NCI-H526 treated with DMSO at 0.1 percent for 48 hours (cell line): ENCODE data around the gene TSPEAR.
"Not testable (repeated sequence)": the region's sequence is repeated elsewhere in the genome, so short reads cannot be mapped to it uniquely, and the experiment has no call there.

ENCODE experiments used
- DNase-seq: peaks from one replicate; lab custom pipeline; 2025; lab: John Stamatoyannopoulos, UW

Gene TSPEAR

DNA sequence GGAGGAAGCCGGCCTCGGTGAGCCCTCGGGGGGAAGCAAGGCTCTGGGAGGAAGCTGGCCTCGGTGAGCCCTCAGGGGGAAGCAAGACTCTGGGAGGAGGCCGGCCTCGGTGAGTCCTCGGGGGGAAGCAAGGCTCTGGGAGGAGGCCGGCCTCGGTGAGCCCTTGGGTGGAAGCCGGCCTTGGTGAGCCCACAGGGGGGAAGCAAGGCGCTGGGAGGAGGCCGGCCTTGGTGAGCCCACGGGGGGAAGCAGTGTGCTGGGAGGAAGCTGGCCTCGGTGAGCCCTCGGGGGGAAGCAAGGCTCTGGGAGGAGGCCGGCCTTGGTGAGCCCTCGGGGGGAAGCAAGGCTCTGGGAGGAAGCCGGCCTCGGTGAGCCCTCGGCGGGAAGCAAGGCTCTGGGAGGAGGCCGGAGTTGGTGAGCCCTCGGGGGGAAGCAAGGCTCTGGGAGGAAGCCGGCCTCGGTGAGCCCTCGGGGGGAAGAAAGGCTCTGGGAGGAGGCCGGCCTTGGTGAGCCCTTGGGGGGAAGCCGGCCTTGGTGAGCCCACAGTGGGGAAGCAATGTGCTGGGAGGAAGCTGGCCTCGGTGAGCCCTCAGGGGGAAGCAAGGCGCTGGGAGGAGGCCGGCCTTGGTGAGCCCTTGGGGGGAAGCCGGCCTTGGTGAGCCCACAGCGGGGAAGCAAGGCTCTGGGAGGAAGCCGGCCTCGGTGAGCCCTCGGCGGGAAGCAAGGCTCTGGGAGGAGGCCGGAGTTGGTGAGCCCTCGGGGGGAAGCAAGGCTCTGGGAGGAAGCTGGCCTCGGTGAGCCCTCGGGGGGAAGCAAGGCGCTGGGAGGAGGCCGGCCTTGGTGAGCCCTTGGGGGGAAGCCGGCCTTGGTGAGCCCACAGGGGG is 208.1 kb downstream of the TSPEAR start:
- not testable (repeated sequence) for DNase-seq

DNA sequence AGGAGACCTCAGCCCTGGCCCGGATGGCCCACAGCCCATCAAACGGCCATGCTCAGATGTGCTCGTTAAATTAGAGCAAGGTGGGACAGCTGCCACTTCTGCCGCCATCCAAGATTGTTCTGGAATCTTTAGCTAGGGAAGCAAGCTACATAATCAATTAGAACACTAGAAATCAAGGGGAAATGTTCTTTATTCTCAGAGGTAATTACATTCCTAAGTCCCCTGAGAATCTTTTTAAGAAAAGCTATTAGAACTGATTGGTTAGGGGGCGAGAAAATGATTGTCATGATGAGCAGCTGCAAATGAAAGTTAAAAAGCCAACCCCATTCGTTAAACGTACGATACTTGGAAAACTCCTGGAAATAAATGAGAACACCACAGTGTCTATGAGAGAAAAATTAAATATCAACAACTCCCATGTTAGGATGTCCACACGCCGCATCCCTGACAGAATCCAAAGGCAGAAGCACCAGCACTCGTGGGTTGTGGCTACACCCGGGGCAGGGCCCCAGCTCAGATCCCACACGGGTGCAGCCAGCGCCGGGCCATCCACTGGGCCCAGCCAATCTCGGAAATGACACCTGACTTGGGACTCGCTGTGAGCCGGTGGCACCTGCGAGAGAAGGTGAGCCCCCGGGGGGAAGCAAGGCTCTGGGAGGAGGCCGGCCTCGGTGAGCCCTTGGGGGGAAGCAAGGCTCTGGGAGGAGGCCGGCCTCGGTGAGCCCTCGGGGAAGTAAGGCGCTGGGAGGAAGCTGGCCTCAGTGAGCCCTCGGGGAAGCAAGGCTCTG is 209.0 kb downstream of the TSPEAR start:
- DNase-seq, result no peak

DNA sequence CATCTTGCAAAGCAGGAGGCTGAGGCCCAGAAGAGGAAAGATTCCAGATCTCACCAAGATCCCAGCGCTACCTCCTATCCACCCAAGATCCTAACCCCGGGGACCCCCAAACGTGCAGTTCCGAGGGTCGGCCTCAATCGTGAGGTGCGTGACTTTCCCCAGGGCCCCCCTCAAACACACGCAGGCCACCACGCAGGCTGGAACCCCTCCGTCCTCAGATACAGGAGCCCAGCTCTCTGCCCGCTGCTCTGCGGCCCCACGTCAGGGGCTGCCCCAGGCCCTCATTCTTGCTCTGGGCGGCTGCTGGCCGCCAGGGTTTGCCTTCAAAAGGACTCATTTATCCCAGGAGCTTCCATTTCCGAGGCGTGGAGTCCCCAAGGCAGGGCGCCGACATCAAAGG is 211.3 kb downstream of the TSPEAR start:
- DNase-seq, result no peak

DNA sequence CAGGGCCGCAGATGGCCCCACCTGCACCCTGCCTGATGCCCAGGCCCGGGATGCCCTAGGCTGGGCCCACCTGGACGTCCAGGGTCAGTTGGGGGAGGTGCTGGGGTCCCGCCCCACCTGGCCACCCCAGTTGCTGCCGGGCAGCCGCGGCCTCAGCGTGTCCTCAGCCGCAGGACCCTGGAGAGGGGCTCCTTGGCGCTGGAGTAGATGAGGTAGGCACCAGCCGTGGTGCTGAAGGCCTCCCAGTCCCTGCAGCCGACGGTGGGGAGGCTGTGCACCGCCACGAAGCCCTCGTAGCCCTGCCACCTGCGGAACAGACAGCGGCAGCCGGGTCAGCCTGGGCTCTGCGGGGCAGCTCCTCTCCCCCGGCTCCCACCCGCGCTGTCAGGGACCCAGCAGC is 211.7 kb downstream of the TSPEAR start:
- no peak for DNase-seq

DNA sequence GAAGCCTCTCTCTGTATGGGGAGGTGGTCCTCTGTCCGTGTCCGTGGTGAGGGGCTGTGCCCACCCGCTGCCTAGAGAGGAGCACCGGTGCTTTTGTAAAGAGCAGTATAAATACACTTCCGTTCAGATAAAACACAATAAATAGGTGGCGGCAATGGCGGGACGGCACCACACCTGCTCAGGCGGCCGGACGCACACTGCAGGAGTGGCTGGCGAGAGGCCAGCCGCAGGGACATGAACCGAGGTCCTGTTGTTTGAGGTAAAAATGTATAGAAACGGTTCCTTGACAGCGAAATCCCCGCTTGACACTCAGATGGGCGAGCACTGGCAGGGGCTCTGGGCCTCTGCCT is 212.2 kb downstream of the TSPEAR start:
- no peak for DNase-seq

DNA sequence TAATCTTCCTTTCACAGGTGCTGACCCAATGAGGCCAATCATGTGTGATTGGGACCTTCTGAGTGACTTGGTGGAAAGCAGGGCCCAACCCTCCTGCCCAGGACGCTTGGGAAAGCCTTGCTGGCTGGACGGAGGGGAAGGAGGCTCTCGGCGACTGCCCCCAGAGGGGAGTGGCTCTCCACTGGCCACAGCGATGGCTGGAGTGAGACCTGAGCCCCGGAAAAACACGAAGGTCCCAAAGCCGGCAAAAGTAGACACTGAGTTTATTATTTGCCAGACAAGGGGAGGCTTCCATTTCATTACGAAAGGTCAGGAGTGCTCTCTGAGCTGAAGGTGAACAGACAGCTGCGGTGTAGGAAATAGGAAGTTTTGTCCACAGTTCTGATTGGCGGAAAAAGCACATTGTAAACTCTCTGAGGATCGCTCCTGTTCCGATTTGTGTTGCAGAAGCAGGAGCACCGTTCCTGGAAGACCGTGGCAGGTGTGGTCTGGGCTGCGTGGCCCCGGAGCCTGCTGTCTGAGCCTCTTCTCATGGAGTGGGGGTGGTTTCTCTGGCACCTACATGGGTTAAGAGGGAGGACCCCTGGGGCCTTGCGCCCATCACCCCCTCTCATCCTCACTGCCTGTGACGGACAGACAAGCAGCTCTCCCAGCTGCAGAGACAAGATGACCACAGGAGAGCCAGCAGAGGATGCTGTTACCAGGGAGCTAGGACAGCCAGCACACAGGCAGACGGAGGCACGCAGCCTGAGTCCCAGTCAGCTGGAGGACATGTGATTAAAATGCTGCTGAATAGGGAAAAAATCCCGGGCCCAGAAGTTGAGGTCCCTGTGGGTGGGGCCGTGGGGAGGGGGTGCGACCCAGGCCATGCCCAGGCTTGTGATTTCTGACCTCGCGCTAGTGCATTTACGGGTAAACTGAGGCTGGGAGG is 212.8 kb downstream of the TSPEAR start:
- DNase-seq, result no peak

DNA sequence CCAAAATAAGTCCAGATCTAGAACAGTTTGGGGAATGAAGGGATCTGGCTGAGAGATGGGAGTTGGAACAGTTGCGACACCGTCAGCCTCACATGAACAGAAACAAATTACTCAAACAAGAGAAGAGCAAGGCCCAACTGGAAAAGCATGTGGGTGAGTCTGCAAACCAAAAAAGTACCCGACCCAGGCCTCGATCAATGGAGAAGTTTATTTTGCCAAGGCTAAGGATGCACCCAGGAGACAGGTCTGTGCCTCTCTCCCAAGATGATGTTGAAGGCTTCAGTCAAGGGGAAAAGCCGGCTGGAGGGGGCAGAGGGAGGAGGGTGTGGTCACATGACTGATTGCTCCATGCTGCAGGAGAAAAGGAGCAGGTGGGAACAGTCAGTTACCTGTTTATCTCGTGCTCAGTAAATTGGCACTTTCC is 213.7 kb downstream of the TSPEAR start:
- DNase-seq, result no peak

DNA sequence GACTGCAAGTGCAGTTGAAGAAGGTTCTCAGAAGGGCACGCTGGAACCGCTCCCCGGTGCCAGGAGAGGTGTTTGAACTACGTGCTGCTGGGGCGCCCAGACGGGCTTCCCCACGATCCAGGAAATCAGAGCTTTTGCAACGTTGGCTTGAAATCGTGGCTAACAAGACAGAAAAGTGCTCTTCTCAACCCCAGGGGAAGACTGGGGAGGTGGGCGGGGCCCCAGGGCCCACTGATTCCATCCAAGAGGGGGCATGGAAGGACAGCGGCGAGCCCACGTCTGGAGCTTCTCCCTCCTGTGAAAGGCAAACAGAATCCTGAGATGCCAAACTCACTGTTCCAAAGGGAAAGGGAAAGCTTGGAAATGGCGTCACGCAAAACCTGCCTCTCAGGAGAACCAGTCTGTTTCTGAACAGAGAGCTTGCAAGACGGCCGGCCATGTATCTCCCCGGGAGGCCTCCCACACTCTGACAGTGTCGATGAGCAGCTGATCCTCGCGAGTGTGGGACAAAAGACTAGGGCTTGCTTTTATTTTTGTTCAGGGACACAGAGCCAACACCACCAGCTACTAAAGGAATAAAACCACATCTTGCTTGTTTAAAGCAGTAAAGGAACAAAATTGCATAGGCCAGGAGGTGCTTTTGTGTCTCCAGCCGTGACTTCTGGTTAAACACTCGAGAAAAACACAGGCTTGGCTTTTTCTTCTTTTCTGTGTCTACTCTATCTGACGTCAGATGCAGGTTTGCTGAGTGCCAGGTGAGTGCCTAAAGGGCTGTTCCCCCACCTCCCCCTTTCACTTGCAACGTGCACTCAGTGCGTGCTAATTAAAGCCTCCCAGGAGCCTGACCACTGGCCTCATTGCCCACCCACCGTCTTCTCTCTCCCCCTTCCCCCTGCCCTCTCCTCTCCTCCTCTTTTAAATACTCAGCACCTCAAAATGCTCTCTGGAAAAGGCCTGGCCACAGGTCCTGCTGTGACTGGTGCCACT is 214.5 kb downstream of the TSPEAR start:
- no peak for DNase-seq

DNA sequence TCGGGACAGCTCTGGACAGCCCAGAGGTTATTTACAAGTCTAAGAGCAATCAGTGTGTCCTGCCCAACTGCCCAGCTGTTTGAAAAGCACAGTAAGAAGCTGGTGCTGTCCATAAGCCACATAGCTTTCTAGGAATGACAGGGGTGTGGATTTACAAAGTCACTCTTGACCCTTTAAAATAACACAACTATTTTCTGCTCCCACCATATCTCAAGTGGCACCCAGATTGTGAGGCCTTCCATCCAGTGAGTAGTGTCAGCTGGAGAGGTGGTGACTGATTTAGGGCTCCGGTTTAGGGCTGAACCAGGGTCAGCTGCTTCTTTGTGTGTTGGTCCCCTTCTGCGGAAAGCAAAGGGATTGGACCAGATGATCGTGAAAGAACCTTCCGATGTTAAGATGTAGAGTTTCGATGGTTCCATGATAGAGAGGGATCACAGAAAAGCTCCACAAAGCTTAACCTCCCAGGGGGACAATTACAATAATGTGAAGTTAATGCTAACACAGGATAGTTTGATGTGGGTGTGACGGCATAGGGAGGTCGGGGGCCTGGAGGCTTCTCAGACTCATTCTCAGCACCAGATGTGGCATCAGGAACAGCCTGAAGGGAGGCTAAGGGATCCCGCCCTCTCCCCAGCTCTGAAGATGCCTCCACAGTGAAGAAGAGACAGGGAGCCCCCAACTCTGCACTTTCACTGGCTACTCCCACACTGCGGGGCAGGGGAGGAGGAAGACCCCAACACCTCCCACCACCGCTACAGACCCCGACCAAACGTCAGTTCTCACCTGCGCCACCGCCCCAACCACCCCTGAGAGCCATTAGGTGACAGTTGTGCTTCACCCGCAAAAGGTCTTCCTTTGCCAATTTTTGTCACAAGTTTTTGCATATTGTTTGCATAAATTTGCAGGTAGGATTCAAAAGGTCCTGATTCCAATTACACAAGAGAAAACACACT is 215.5 kb downstream of the TSPEAR start:
- DNase-seq, result peak; percentile 70

DNA sequence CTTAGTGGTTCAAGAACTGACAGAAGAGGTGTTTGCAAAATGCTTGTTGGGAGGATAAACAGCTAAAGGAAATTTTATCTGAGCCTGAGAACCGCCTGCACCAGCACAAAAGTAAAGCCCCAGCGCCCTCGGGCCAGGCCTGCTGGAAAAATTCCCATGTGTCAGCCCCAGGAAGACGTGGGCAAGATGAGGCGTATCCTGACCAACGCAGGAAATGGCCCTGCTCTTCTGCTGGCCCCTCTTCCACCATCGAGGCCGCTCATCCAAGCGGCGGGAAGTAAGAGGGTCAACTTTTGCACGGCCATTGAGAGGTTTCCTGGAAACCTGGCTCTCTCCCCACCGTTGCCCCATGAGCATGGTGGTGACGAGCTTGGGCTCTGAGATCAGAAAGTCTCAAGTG is 216.4 kb downstream of the TSPEAR start:
- no peak for DNase-seq

DNA sequence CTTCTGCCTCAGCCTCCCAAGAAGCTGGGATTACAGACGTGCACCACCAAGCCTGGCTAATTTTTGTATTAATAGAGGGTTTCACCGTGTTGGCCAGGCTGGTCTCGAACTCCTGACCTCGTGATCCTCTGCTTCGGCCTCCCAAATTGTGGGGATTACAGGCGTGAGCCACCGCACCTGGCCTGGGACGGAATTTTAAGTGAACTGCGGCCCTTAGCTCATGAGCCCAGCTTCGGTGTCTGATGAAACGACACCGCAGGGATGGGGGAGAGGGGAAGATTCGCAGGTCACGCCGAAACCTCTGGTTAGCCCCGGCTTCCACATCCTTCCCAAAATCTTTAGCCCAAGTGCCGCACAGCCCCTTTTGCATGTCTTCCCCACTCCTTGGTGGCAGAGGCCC is 217.0 kb downstream of the TSPEAR start:
- no peak for DNase-seq

DNA sequence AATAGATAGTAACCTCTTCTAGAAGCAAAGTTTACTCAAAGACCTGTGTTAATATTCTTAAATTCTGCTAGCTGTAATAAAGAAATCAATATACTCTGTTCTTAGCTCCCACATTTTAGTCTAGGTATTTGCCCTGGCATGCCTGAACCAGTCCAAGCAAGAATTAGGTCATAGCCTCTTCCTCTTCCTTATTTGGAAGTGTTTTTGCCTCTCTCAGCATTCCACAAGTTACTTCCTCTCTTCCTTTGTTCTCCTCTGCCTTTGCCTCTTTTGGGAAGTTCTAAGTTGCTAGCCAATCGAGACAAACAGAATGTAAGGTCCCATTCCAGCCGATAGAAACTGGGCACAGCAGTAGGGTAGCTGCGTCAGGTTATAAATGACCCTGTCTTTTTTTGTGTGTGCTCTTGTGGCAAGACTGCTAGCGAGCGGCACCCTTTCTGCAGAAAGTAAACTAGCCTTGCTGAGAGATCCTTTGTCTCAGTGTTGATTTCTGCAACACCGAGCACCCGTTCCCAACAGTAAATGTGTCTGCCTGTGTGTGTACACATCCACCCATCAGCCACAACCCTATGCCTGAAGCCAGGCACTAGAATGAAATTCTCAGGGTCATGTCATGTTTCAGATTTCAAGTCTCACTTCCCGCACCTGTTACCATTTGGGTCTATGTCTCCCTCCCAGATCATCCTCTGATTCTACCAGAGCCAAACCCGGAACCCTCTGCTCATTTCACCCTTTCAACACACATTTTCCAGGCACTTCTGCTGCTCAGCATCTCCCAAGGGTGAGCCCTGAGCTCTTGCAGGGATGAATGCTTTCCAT is 218.6 kb downstream of the TSPEAR start:
- no peak for DNase-seq

DNA sequence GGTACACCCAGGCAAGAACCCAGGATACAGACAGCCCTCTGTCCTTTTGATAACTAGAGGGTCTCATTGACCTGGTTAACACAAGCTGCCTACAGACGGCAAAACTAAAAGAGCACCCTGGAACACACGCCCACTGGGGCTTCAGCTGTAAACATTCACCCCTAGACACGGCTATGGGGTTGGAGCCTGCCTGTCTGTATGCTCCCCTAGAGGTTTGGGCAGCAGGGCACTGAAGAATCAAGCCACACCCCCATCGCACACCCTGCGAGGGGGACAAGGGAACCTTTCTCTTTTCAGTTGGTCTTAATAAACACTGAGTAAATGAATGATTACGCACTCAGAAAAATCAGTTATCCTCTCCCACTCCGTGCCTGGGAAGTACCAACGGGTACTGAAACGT is 220.6 kb downstream of the TSPEAR start:
- no peak for DNase-seq

DNA sequence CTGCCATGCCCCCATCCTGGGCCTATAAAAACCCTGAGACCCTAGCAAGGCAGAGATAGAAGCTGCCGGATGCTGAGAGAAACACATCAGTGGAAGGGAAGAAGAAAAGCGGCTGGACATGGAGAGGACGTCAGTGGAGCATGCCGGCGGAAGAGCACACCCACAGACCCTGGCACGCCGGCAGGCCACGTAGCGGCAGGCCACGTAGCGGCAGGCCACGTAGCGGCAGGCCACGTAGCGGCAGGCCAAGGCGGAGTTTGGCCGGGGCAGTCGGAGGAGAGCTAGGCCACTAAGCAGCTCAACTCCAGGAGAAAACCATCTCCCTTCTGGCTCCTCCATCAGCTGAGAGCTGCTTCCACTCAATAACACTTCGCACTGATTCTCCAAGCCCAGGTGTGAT is 221.0 kb downstream of the TSPEAR start:
- DNase-seq, result no peak

DNA sequence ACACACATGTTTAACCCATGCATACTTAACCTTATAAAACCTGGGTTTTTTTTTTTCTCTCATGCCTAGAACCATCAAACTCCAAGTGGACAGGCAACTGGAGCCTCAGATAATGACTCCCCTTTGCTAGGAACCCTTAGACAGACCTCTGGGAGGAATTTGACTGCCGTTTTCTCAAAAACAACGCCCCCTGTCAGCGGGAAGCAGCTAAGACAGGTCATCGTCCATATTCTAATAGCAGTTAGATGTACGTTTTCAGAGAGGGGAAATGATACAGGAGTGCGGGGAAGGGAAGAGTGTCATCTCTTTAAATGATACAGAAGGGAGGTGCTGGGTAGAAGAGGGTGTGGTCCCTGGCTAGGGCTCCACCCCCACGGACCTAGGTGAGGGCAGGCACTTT is 221.4 kb downstream of the TSPEAR start:
- DNase-seq, result no peak

DNA sequence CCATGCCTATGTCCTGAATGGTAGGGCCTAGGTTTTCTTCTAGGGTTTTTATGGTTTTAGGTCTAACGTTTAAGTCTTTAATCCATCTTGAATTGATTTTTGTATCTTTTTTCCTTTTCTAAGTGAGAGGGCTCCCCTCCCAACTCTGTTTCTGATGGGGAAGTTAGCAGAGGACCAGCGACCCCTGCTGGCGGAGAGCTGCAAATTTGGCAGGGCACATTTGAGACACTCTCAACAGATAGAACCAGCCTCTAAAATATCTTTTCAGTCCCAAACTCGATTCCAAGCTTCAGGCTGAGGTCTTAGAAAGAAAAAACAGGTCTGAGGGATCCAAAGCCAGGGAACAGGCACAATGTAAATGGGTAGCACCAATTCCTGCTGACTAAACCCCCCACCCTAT is 223.5 kb downstream of the TSPEAR start:
- DNase-seq, result no peak

DNA sequence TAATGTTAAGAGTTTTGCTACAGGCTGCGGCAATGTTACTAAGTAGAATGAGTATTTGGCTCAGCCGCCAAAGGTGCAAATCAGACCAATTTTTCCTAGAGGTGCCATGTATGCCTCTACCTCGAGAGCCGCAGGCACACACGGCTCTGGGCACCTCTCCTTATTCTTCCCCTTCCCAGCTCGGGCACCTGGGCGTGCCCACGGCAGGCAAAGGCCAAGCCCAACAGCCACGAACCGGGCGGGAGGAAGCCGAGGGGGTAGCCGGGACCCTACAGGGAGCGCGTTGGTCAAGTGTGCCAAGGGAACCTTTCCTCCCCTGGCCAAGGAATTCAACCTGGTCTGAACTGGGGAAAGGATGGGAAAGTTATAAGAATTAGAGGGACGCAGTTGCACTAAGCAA is 225.1 kb downstream of the TSPEAR start:
- no peak for DNase-seq

DNA sequence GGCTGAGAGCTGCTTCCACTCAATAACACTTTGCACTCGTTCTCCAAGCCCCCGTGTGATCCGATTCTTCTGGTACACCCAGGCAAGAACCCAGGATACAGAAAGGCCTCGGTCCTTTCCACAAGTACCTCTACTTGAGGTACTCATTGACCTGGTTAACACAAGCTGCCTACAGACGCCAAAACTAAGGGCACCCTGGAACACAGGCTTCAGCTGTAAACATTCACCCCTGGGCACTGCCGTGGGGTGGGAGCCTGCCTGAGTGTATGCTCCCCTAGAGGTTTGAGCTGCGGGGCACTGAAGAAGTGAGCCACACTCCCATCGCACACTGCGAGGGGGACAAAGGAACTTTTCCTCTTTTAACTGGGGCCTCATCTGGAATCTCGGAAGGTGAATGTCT is 225.6 kb downstream of the TSPEAR start:
- DNase-seq, result no peak

DNA sequence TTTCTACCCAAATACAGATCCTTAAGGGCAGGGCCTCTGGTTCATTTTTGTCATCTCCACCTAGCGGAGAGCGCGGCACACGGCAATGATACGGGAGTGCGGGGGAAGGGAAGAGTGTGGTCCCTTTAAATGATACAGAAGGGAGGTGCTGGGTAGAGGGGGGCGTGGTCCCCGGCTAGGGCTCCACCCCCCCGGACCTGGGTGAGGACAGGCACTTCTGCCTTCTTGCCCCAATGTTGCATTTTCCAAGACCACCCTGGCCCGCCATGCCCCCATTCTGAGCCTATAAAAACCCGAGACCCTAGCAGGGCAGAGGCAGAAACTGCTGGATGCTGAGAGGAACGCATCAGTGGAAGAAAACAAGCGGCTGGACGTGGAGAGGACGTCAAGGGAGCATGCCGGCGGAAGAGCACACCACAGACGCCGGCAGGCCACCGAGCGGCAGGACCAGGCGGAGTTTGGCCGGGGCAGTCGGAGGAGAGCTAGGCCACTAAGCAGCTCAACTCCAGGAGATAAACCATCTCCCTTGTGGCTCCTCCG is 226.0 kb downstream of the TSPEAR start:
- DNase-seq, result peak; percentile 40
